IMR-90 (cell line): ENCODE data around the gene PC. TPM values are rescaled to one million over a fixed set of nuclear protein-coding genes. Genes with fewer than 3 reads are reported as not detected.
A peak's percentile ranks its signal among the peaks of the same experiment; 100 is the strongest.

Experiments
- ATAC-seq: fragments of 200-7000 bp; cut with Tn5 transposase; 2 replicates; pipeline ENCODE4 v1.9.1; 2020; ENCODE audit warnings: low read depth, mild to moderate bottlenecking, moderate library complexity
- BruUV-seq: library from RNA; stranded (reverse); fragments of 400-500 nt; replicated peaks from 2 replicates; lab custom pipeline; 2021; lab: Mats Ljungman, UMichigan
- CTCF ChIA-PET: fragments of 300-600 bp; formaldehyde crosslinking; extraction: SDS; loops from one replicate; lab custom pipeline; 2021; ENCODE audit warnings: antibody characterized with exemption; lab: Yijun Ruan, JAX
- POLR2A ChIA-PET: fragments of 300-600 bp; sonication (Branson Sonifier 250); formaldehyde crosslinking; loops from one replicate; lab custom pipeline; 2022; ENCODE audit warnings: antibody characterized with exemption; ENCODE audit not compliant: unreplicated experiment; lab: Charles Lee
- DNase-seq: peaks from one replicate; pipeline ENCODE4 v3.0.0; 2013
- H2AFZ ChIP-seq: replicated peaks from 2 replicates; pipeline ENCODE3; 2013; ENCODE audit warnings: low read length, mild to moderate bottlenecking; ENCODE audit not compliant: poor library complexity
- H2AK5ac ChIP-seq: 2 replicates; pipeline ENCODE4 v1.6.1; 2013; ENCODE audit warnings: low read depth, low read length, inconsistent platforms
- H2AK9ac ChIP-seq: replicated peaks from 2 replicates; pipeline ENCODE3; 2013; ENCODE audit warnings: mild to moderate bottlenecking, low read depth, low read length, moderate library complexity; ENCODE audit not compliant: poor library complexity
- H2BK120ac ChIP-seq: 2 replicates; pipeline ENCODE4 v1.6.1; 2013; ENCODE audit warnings: low read depth, low read length, inconsistent platforms
- H2BK15ac ChIP-seq: 3 replicates; pipeline ENCODE4 v1.6.1; 2013; ENCODE audit warnings: low read depth, low read length, inconsistent platforms
- H2BK20ac ChIP-seq: 2 replicates; pipeline ENCODE4 v1.6.1; 2013; ENCODE audit warnings: low read depth, mild to moderate bottlenecking, inconsistent platforms, low read length, moderate library complexity
- H2BK5ac ChIP-seq: 2 replicates; pipeline ENCODE4 v1.6.1; 2013; ENCODE audit warnings: mild to moderate bottlenecking, low read depth, low read length, inconsistent platforms; ENCODE audit not compliant: poor library complexity, severe bottlenecking
- H3K14ac ChIP-seq: replicated peaks from 2 replicates; pipeline ENCODE4 v1.6.1; 2013; ENCODE audit warnings: low read depth, low read length, inconsistent platforms
- H3K18ac ChIP-seq: 2 replicates; pipeline ENCODE4 v1.6.1; 2013; ENCODE audit warnings: low read depth, low read length, control low read depth
- H3K23ac ChIP-seq: 2 replicates; pipeline ENCODE4 v1.6.1; 2013; ENCODE audit warnings: low read depth, low read length, inconsistent platforms
- H3K27ac ChIP-seq: 2 replicates; pipeline ENCODE4 v1.5.1; 2013; ENCODE audit warnings: mild to moderate bottlenecking, control low read depth, low read length; ENCODE audit not compliant: insufficient read depth
- H3K27me3 ChIP-seq: 2 replicates; pipeline ENCODE4 v1.6.1; 2013; ENCODE audit warnings: low read length; ENCODE audit not compliant: control insufficient read depth, insufficient read depth
- H3K36me3 ChIP-seq: 2 replicates; pipeline ENCODE4 v1.6.1; 2013; ENCODE audit warnings: low read length, mixed read lengths; ENCODE audit not compliant: control insufficient read depth, insufficient read depth
- H3K4ac ChIP-seq: 2 replicates; pipeline ENCODE4 v1.6.1; 2013; ENCODE audit warnings: low read depth, low read length, inconsistent platforms
- H3K4me1 ChIP-seq: 2 replicates; pipeline ENCODE4 v1.6.1; 2013; ENCODE audit warnings: low read length, mixed read lengths; ENCODE audit not compliant: control insufficient read depth, insufficient read depth
- H3K4me2 ChIP-seq: 2 replicates; pipeline ENCODE4 v1.6.1; 2013; ENCODE audit warnings: low read depth, mild to moderate bottlenecking, control low read depth, low read length, moderate library complexity
- H3K4me3 ChIP-seq: 2 replicates; pipeline ENCODE4 v1.5.1; 2013; ENCODE audit warnings: low read depth, mild to moderate bottlenecking, control low read depth, low read length, moderate library complexity; ENCODE audit not compliant: insufficient read depth
- H3K56ac ChIP-seq: 2 replicates; pipeline ENCODE4 v1.6.1; 2013; ENCODE audit warnings: low read length, inconsistent platforms; ENCODE audit not compliant: insufficient read depth; ENCODE audit errors: extremely low read depth
- H3K79me1 ChIP-seq, 2 experiments: 2 replicates each; pipeline ENCODE4 v1.6.1; 2013; ENCODE audit warnings: low read length in 2 of 2, inconsistent platforms in 1 of 2, low read depth in 1 of 2
- H3K9ac ChIP-seq: 2 replicates; pipeline ENCODE4 v1.6.1; 2013; ENCODE audit warnings: low read depth, low read length, control low read depth
- H3K9me1 ChIP-seq: 2 replicates; pipeline ENCODE4 v1.6.1; 2013; ENCODE audit warnings: low read length, inconsistent platforms; ENCODE audit not compliant: insufficient read depth
- H3K9me3 ChIP-seq: 2 replicates; pipeline ENCODE4 v1.6.1; 2013; ENCODE audit warnings: low read length; ENCODE audit not compliant: control insufficient read depth, insufficient read depth
- H4K20me1 ChIP-seq: 2 replicates; pipeline ENCODE4 v1.6.1; 2013; ENCODE audit warnings: low read length, inconsistent platforms; ENCODE audit not compliant: insufficient read depth
- H4K5ac ChIP-seq: 2 replicates; pipeline ENCODE4 v1.6.1; 2013; ENCODE audit warnings: mild to moderate bottlenecking, low read depth, low read length, control low read depth
- H4K8ac ChIP-seq, 2 experiments: 2 replicates each; pipeline ENCODE4 v1.6.1; 2013; ENCODE audit warnings: low read depth in 2 of 2, low read length in 2 of 2, control low read depth in 1 of 2, inconsistent platforms in 1 of 2
- H4K91ac ChIP-seq: 2 replicates; pipeline ENCODE4 v1.6.1; 2013; ENCODE audit warnings: low read depth, low read length, inconsistent platforms; ENCODE audit not compliant: insufficient read depth
- BHLHE40 ChIP-seq: fragments of 150-350 bp; IDR thresholded peaks from 2 replicates; pipeline ENCODE4 v1.6.1; 2016; ENCODE audit warnings: mild to moderate bottlenecking, low read depth, low read length
- CHD1 ChIP-seq: IDR thresholded peaks from 2 replicates; pipeline ENCODE4 v1.6.1; 2012; ENCODE audit warnings: low read depth, low read length, improper control_type of control experiment
- FOS ChIP-seq: fragments of 150-350 bp; IDR thresholded peaks from 2 replicates; pipeline ENCODE4 v1.6.1; 2016; ENCODE audit warnings: low read depth, low read length
- MAZ ChIP-seq: IDR thresholded peaks from 2 replicates; pipeline ENCODE4 v1.6.1; 2012; ENCODE audit warnings: low read depth, mild to moderate bottlenecking, low read length, improper control_type of control experiment, moderate library complexity, borderline replicate concordance
- MXI1 ChIP-seq: IDR thresholded peaks from 2 replicates; pipeline ENCODE4 v1.6.1; 2012; ENCODE audit warnings: low read depth, mild to moderate bottlenecking, low read length, moderate library complexity, borderline replicate concordance
- NFE2L2 ChIP-seq: fragments of 150-350 bp; IDR thresholded peaks from 2 replicates; pipeline ENCODE4 v1.6.1; 2016; ENCODE audit warnings: low read depth, mild to moderate bottlenecking, low read length
- POLR2A ChIP-seq: IDR thresholded peaks from 2 replicates; pipeline ENCODE4 v1.6.1; 2012; ENCODE audit warnings: mild to moderate bottlenecking, low read depth, low read length
- RAD21 ChIP-seq: IDR thresholded peaks from 2 replicates; pipeline ENCODE4 v1.6.1; 2012; ENCODE audit warnings: low read length, improper control_type of control experiment
- RCOR1 ChIP-seq: IDR thresholded peaks from 2 replicates; pipeline ENCODE4 v1.6.1; 2012; ENCODE audit warnings: mild to moderate bottlenecking, low read length, improper control_type of control experiment; ENCODE audit not compliant: insufficient replicate concordance
- RFX5 ChIP-seq: IDR thresholded peaks from 2 replicates; pipeline ENCODE4 v1.8.0; 2012; ENCODE audit warnings: low read depth, mild to moderate bottlenecking, low read length, moderate library complexity
- SMC3 ChIP-seq: fragments of 150-350 bp; IDR thresholded peaks from 2 replicates; pipeline ENCODE4 v1.6.1; 2016; ENCODE audit warnings: low read depth, mild to moderate bottlenecking, antibody characterized with exemption, low read length, moderate library complexity
- WGBS, 2 experiments: methylation state at CpG; one replicate each; pipeline versions ENCODE4 v1.1.5 to v1.1.7; 2013; ENCODE audit warnings: missing lambda C conversion rate in 2 of 2; ENCODE audit not compliant: insufficient read length in 1 of 2; ENCODE audit errors: extremely low coverage in 2 of 2; 5-methylcytosine and 5-hydroxymethylcytosine counted together
- dilution Hi-C: fragments of 300-500 bp; cut with HindIII; formaldehyde crosslinking; loops from one replicate; pipeline ENCODE4 v1.14.3; 2018; ENCODE audit warnings: low sequenced_read_pairs; ENCODE audit not compliant: unreplicated experiment
- in situ Hi-C: fragments of 300-500 bp; cut with MboI; formaldehyde crosslinking; loops from 3 replicates; pipeline ENCODE4 v1.14.3; 2019; ENCODE audit warnings: low sequenced_read_pairs, inconsistent platforms, mixed read lengths
- intact Hi-C: fragments of 100-400 bp; cut with micrococcal nuclease; formaldehyde crosslinking; loops from 2 replicates; pipeline ENCODE4 v1.10.0; 2022
- polyA plus RNA-seq, 3 experiments: library from polyadenylated mRNA; depleted of rRNA; stranded (reverse); fragments of >200 nt; gene quantifications; 2 replicates each; pipeline ENCODE4 v1.2.3, GENCODE V29; 2012; ENCODE audit warnings: low replicate concordance in 1 of 3
- total RNA-seq: library from RNA; depleted of rRNA; stranded (reverse); fragments of >200 nt; gene quantifications from 2 replicates; pipeline ENCODE4 v1.2.3, GENCODE V29; 2012
- TF ChIP-seq, protein P1 (sequence below): fragments of 150-350 bp; IDR thresholded peaks from 2 replicates; pipeline ENCODE4 v1.6.1; 2016; ENCODE audit warnings: low read depth, mild to moderate bottlenecking, low read length, moderate library complexity, borderline replicate concordance
- TF ChIP-seq, protein P2 (sequence below): fragments of 150-350 bp; IDR thresholded peaks from 2 replicates; pipeline ENCODE4 v1.6.1; 2017; ENCODE audit warnings: mild to moderate bottlenecking, antibody characterized with exemption, low read length, low read depth
- TF ChIP-seq, protein P3 (sequence below): conservative IDR thresholded peaks from 2 replicates; pipeline ENCODE4 v1.5.1; 2012; ENCODE audit warnings: mild to moderate bottlenecking, low read depth, low read length, improper control_type of control experiment

The PC gene
- total and polyA plus RNA-seq, 2 of the 4 experiments (the other 2 are of a cell fraction): 13.6 to 15.7 TPM

DNA sequence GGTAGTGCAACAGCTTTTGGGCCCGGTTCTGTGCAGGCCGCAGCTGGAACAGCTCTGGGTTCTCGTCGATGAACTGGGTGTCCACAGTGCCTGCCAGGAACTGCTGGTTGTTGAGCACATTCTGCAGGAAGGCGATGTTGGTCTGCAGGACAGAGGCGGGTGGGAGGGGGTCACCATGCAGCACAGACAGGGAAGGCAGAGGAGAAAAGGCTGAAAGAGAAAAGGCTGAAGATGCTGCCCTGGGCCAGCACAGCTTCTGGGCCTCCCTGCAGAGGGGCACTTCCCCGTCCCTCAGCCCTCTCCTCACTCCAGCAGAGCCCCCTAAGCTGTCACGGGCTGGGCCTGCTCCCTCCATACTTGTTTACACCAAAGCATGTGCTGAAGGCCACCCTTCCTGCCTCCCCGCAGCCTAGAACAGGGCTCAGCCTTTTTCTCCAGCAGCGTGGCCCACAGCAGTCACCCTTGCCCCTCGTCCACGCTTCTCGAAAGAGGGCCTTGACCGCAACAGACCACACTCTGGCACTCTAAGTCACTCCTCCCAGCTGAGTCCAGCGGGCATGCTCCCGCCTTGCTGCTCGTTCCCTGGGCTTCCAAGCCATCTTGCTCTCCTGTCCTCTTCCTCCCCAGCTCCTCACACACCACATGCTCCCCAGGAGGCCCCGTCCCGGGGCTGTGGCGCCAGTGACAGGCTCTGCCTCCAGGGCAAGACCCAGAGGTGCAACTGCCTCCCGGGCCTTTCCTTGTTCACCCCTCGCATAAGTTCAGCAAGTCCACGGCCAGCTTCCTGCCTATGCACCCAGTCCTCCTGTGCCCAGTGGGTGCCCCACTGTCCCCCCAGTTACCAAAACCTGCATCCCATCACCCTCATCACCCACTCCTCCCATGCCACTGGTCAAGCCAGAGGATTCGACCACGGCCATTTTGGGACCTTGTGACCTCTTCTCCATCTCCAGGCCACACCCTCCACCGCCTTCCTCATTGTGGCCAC is 104.6 kb downstream of the PC start:
- H3K4me3 ChIP-seq: no peak overlapping the region
- no peak overlapping the region for H3K27ac ChIP-seq
- no peak overlapping the region for H2BK20ac ChIP-seq
- H4K20me1 ChIP-seq: no peaks in the 10 kb centered on the region
- H3K36me3 ChIP-seq: peaks cover 33% of the 10 kb centered on the region
- BruUV-seq: no TSS peak
- no peak overlapping the region for H3K23ac ChIP-seq
- H2BK120ac ChIP-seq: no peak overlapping the region
- H3K18ac ChIP-seq: no peak overlapping the region
- no peak overlapping the region for H3K9ac ChIP-seq
- H2BK15ac ChIP-seq: no peak overlapping the region
- peaks cover 15% of the 10 kb centered on the region; the same call in 1 of the 2 replicates for H3K9me1 ChIP-seq
- no peak overlapping the region for H3K4me2 ChIP-seq
- peaks cover 3 to 27% of the 10 kb centered on the region in 2 experiments; a peak in 2 of 4 replicates for H3K79me1 ChIP-seq
- no peak overlapping the region for H4K8ac ChIP-seq
- H2AK5ac ChIP-seq: peak overlapping the region; percentile 3; the same call in 1 of the 2 replicates
- no peaks in the 10 kb centered on the region for H3K27me3 ChIP-seq
- H3K4ac ChIP-seq: no peak overlapping the region
- H3K14ac ChIP-seq: no peak overlapping the region
- peaks cover 4% of the 10 kb centered on the region for H3K4me1 ChIP-seq
- H2AFZ ChIP-seq: no peak overlapping the region
- no peak overlapping the region for H3K56ac ChIP-seq
- dilution Hi-C loops (no loop called here), in situ Hi-C loops (no loop called here), intact Hi-C loops (no loop called here)
- DNase-seq (no peak), ATAC-seq (no peak)
- H4K91ac ChIP-seq: no peak overlapping the region
- peak overlapping the region; percentile 37 for H2AK9ac ChIP-seq
- no peak overlapping the region for H4K5ac ChIP-seq
- ChIA-PET CTCF (interaction anchor here (0.6 kb wide), 1 partner anchor 200 kb away, joined by 3 read pairs; no protein-coding TSS in a partner anchor), POLR2A (no interaction called here)
- WGBS, 2 experiments: 90% methylated on average over 17 of the region's 26 CpGs; no CpG with 5 or more reads in 1 of the 2 experiments
- no peak overlapping the region for H2BK5ac ChIP-seq
- H3K9me3 ChIP-seq: no peaks in the 10 kb centered on the region
- TF ChIP-seq CHD1 (no peak), RAD21 (no peak), POLR2A (no peak), RCOR1 (no peak), BHLHE40 (no peak), FOS (no peak), NFE2L2 (no peak), MAZ (no peak), MXI1 (no peak), RFX5 (no peak), SMC3 (no peak)
- TF ChIP-seq, protein P1, sequence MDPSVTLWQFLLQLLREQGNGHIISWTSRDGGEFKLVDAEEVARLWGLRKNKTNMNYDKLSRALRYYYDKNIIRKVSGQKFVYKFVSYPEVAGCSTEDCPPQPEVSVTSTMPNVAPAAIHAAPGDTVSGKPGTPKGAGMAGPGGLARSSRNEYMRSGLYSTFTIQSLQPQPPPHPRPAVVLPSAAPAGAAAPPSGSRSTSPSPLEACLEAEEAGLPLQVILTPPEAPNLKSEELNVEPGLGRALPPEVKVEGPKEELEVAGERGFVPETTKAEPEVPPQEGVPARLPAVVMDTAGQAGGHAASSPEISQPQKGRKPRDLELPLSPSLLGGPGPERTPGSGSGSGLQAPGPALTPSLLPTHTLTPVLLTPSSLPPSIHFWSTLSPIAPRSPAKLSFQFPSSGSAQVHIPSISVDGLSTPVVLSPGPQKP: no peak
- TF ChIP-seq, protein P2, sequence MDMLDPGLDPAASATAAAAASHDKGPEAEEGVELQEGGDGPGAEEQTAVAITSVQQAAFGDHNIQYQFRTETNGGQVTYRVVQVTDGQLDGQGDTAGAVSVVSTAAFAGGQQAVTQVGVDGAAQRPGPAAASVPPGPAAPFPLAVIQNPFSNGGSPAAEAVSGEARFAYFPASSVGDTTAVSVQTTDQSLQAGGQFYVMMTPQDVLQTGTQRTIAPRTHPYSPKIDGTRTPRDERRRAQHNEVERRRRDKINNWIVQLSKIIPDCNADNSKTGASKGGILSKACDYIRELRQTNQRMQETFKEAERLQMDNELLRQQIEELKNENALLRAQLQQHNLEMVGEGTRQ: no peak
- TF ChIP-seq, protein P3, sequence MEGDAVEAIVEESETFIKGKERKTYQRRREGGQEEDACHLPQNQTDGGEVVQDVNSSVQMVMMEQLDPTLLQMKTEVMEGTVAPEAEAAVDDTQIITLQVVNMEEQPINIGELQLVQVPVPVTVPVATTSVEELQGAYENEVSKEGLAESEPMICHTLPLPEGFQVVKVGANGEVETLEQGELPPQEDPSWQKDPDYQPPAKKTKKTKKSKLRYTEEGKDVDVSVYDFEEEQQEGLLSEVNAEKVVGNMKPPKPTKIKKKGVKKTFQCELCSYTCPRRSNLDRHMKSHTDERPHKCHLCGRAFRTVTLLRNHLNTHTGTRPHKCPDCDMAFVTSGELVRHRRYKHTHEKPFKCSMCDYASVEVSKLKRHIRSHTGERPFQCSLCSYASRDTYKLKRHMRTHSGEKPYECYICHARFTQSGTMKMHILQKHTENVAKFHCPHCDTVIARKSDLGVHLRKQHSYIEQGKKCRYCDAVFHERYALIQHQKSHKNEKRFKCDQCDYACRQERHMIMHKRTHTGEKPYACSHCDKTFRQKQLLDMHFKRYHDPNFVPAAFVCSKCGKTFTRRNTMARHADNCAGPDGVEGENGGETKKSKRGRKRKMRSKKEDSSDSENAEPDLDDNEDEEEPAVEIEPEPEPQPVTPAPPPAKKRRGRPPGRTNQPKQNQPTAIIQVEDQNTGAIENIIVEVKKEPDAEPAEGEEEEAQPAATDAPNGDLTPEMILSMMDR: no peak
